Panc1 (cell line): ENCODE results near the gene PLPPR2. TPM values are rescaled to one million over a fixed set of nuclear protein-coding genes. Genes with fewer than 3 reads are reported as not detected.

Experiments used
- ATAC-seq: fragments of 200-7000 bp; cut with Tn5 transposase; 2 replicates; pipeline ENCODE4 v1.9.1; 2020; ENCODE audit warnings: mild to moderate bottlenecking, moderate library complexity
- BruUV-seq: library from RNA; stranded (reverse); fragments of 400-500 nt; replicated peaks from 2 replicates; lab custom pipeline; 2021; lab: Mats Ljungman, UMichigan
- CTCF ChIA-PET: fragments of 300-600 bp; sonication (Branson Sonifier 250); formaldehyde crosslinking; loops from one replicate; lab custom pipeline; 2022; ENCODE audit warnings: antibody characterized with exemption; lab: Charles Lee
- POLR2A ChIA-PET: fragments of 300-600 bp; sonication (Branson Sonifier 250); formaldehyde crosslinking; loops from one replicate; lab custom pipeline; 2022; ENCODE audit warnings: antibody characterized with exemption; lab: Charles Lee
- DNase-seq: peaks from one replicate; pipeline ENCODE4 v3.0.0-alpha.2; 2010; ENCODE audit warnings: low read depth, low spot score
- H3K27ac ChIP-seq: 2 replicates; pipeline ENCODE4 v1.5.1; 2011; ENCODE audit warnings: mild to moderate bottlenecking, low read length, inconsistent platforms
- H3K27me3 ChIP-seq: fragments of 200-500 bp; sonication (Bioruptor generic); 2 replicates; pipeline ENCODE4 v1.6.0; 2014; ENCODE audit warnings: low read length, inconsistent platforms; ENCODE audit not compliant: control insufficient read depth, insufficient read depth
- H3K36me3 ChIP-seq: fragments of 200-500 bp; sonication (Bioruptor generic); 2 replicates; pipeline ENCODE4 v1.5.1; 2014; ENCODE audit warnings: inconsistent platforms, mild to moderate bottlenecking, low read length, moderate library complexity; ENCODE audit not compliant: control insufficient read depth, insufficient read depth
- H3K4me1 ChIP-seq: 2 replicates; pipeline ENCODE4 v1.5.1; 2011; ENCODE audit warnings: inconsistent platforms, mild to moderate bottlenecking, low read length, moderate library complexity; ENCODE audit not compliant: control insufficient read depth, insufficient read depth
- H3K4me3 ChIP-seq, 2 experiments: 2 replicates each; pipeline ENCODE4 v1.5.1; 2011 to 2012; ENCODE audit warnings: low read depth in 2 of 2, low read length in 2 of 2, mild to moderate bottlenecking in 2 of 2, inconsistent platforms in 1 of 2, moderate library complexity in 1 of 2
- H3K9me3 ChIP-seq: fragments of 200-500 bp; sonication (Bioruptor generic); 2 replicates; pipeline ENCODE4 v1.5.1; 2014; ENCODE audit warnings: low read depth, mild to moderate bottlenecking, inconsistent platforms, low read length, moderate library complexity; ENCODE audit not compliant: control insufficient read depth, insufficient read depth
- CTCF ChIP-seq: fragments of 450-650 bp; IDR thresholded peaks from 2 replicates; pipeline ENCODE4 v1.5.1; 2017; ENCODE audit warnings: mild to moderate bottlenecking
- POLR2AphosphoS5 ChIP-seq: IDR thresholded peaks from 2 replicates; pipeline ENCODE4 v1.6.1; 2012; ENCODE audit warnings: mild to moderate bottlenecking, low read depth, low read length, moderate library complexity
- SIN3A ChIP-seq: IDR thresholded peaks from 2 replicates; pipeline ENCODE4 v1.6.1; 2012; ENCODE audit warnings: low read depth, mild to moderate bottlenecking, low read length, moderate library complexity, borderline replicate concordance; ENCODE audit not compliant: insufficient read depth
- TCF7L2 ChIP-seq: IDR thresholded peaks from 2 replicates; pipeline ENCODE4 v1.6.1; 2011; ENCODE audit warnings: mild to moderate bottlenecking, low read depth, low read length, inconsistent platforms
- in situ Hi-C: cut with HindIII; loops from 2 replicates; pipeline ENCODE4 v1.10.0; 2016; ENCODE audit warnings: low sequenced_read_pairs, low pct_unique_long_range_greater_than_20kb
- intact Hi-C: fragments of 100-400 bp; cut with micrococcal nuclease; formaldehyde crosslinking; loops from one replicate; pipeline ENCODE4 v1.10.0; 2022; ENCODE audit not compliant: unreplicated experiment
- total RNA-seq: library from RNA; stranded (reverse); gene quantifications from one replicate; pipeline ENCODE4 v1.2.1, GENCODE V29; 2021; ENCODE audit not compliant: unreplicated experiment
- TF ChIP-seq, protein P1 (sequence below), 2 experiments: IDR thresholded peaks; 2 replicates each; pipeline ENCODE4 v1.6.1; 2011 to 2012; ENCODE audit warnings: low read depth in 2 of 2, control low read depth in 1 of 2, low read length in 1 of 2, mild to moderate bottlenecking in 1 of 2, moderate library complexity in 1 of 2; ENCODE audit not compliant: insufficient read depth in 1 of 2

The PLPPR2 gene
- total RNA-seq, 1 experiment from 2014 or later, result 43.3 TPM

- Histone ChIP-seq H3K36me3 (no peaks in the 10 kb centered on the region; the same call in 1 of the 2 replicates), H3K27ac (no peak overlapping the region), H3K4me3 (no peak overlapping the region), H3K27me3 (no peaks in the 10 kb centered on the region), H3K9me3 (no peaks in the 10 kb centered on the region), H3K4me1 (peaks cover 15% of the 10 kb centered on the region)
- TF ChIP-seq TCF7L2, result no peak
- TF ChIP-seq SIN3A, result no peak
- TF ChIP-seq, protein P1, sequence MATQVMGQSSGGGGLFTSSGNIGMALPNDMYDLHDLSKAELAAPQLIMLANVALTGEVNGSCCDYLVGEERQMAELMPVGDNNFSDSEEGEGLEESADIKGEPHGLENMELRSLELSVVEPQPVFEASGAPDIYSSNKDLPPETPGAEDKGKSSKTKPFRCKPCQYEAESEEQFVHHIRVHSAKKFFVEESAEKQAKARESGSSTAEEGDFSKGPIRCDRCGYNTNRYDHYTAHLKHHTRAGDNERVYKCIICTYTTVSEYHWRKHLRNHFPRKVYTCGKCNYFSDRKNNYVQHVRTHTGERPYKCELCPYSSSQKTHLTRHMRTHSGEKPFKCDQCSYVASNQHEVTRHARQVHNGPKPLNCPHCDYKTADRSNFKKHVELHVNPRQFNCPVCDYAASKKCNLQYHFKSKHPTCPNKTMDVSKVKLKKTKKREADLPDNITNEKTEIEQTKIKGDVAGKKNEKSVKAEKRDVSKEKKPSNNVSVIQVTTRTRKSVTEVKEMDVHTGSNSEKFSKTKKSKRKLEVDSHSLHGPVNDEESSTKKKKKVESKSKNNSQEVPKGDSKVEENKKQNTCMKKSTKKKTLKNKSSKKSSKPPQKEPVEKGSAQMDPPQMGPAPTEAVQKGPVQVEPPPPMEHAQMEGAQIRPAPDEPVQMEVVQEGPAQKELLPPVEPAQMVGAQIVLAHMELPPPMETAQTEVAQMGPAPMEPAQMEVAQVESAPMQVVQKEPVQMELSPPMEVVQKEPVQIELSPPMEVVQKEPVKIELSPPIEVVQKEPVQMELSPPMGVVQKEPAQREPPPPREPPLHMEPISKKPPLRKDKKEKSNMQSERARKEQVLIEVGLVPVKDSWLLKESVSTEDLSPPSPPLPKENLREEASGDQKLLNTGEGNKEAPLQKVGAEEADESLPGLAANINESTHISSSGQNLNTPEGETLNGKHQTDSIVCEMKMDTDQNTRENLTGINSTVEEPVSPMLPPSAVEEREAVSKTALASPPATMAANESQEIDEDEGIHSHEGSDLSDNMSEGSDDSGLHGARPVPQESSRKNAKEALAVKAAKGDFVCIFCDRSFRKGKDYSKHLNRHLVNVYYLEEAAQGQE (IDR thresholded peaks at IDR 0.05; ENCODE audit: insufficient read depth in 1 of 2, low read depth in 2 of 2, low read length in 1 of 2), result no peak
- no peak for TF ChIP-seq POLR2AphosphoS5
- TF ChIP-seq CTCF, result no peak
- CTCF ChIA-PET, result no interaction called here
- intact Hi-C loops, result no loop called here
- DNase-seq (no peak), ATAC-seq (no peak)
- in situ Hi-C loops, result no loop called here
- POLR2A ChIA-PET, result interaction anchor here (0.6 kb wide), 1 partner anchor 831 kb away, joined by 5 read pairs; no protein-coding TSS in a partner anchor
- BruUV-seq, result no TSS peak
Observed at GRCh38 chr19:11325544-11325943, 29.7 kb upstream of the PLPPR2 start.

DNA sequence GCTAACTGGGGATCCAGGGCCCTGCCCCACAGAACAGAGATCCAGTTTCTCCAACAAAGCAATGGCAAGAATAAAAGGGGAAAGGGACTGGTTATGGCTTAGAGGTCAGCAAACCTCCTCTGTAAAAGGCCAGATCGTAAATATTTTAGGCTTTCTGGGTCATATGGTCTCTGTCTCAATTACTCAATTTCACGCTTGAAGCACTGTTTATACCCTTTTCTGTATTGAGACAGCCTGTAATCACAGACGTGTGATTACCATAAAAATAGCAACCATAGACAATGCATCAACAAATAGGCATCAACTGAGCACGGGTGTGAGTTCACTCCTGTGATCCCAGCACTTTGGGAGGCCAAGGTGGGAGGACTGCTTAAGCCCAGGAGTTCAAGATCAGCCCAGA is 25.1 kb upstream of the PLPPR2 start:
- H3K27me3 ChIP-seq, result no peaks in the 10 kb centered on the region
- no peaks in the 10 kb centered on the region; the same call in 1 of the 2 replicates for H3K36me3 ChIP-seq
- ChIA-PET POLR2A (interaction anchor here (0.6 kb wide), 1 partner anchor 15 kb away, joined by 8 read pairs; no protein-coding TSS in a partner anchor), CTCF (no interaction called here)
- H3K27ac ChIP-seq, result no peak overlapping the region
- intact Hi-C loops, result no loop called here
- H3K9me3 ChIP-seq, result no peaks in the 10 kb centered on the region
- in situ Hi-C loops, result no loop called here
- ATAC-seq (no peak), DNase-seq (no peak)
- H3K4me1 ChIP-seq, result no peaks in the 10 kb centered on the region
- no peak overlapping the region for H3K4me3 ChIP-seq
- no TSS peak for BruUV-seq
- no peak for TF ChIP-seq SIN3A
- no peak for TF ChIP-seq CTCF
- TF ChIP-seq POLR2AphosphoS5, result no peak
- TF ChIP-seq TCF7L2, result no peak
- TF ChIP-seq, protein P1 (IDR thresholded peaks at IDR 0.05; ENCODE audit: insufficient read depth in 1 of 2, low read depth in 2 of 2, low read length in 1 of 2), result no peak
